GM23338 (cell line): ENCODE measurements around the gene KLF7. TPM values are rescaled to one million over a fixed set of nuclear protein-coding genes. Genes with fewer than 3 reads are reported as not detected.

Experiments used
- ATAC-seq: fragments of 200-7000 bp; cut with Tn5 transposase; 3 replicates; pipeline ENCODE4 v1.9.1; 2020
- DNase-seq: peaks from one replicate; pipeline ENCODE4 v3.0.0-alpha.2; 2015; ENCODE audit warnings: low spot score
- H2AFZ ChIP-seq: fragments of 200-600 bp; sonication (generic); 2 replicates; pipeline ENCODE4 v1.8.0; 2016; ENCODE audit warnings: antibody characterized with exemption, mild to moderate bottlenecking, moderate library complexity
- H3F3A ChIP-seq: fragments of 200-600 bp; sonication (generic); replicated peaks from 2 replicates; pipeline ENCODE4 v1.8.0; 2017; ENCODE audit warnings: antibody characterized with exemption, mixed run types, low read depth
- H3K27ac ChIP-seq: fragments of 200-600 bp; sonication (generic); 2 replicates; pipeline ENCODE4 v1.6.1; 2016; ENCODE audit warnings: low read depth
- H3K27me3 ChIP-seq: fragments of 200-600 bp; sonication (generic); 2 replicates; pipeline ENCODE4 v1.8.0; 2016; ENCODE audit warnings: mild to moderate bottlenecking, mixed run types, moderate library complexity; ENCODE audit not compliant: insufficient read depth
- H3K36me3 ChIP-seq: fragments of 200-600 bp; sonication (generic); 2 replicates; pipeline ENCODE4 v1.8.0; 2016; ENCODE audit warnings: mild to moderate bottlenecking; ENCODE audit not compliant: insufficient read depth
- H3K4me1 ChIP-seq: fragments of 200-600 bp; sonication (generic); 2 replicates; pipeline ENCODE4 v1.8.0; 2016; ENCODE audit warnings: mild to moderate bottlenecking, moderate library complexity; ENCODE audit not compliant: insufficient read depth
- H3K4me2 ChIP-seq: fragments of 200-600 bp; sonication (generic); 2 replicates; pipeline ENCODE4 v1.7.1; 2017; ENCODE audit warnings: mixed run types
- H3K4me3 ChIP-seq: fragments of 200-600 bp; sonication (generic); 2 replicates; pipeline ENCODE4 v1.6.1; 2016; ENCODE audit warnings: mixed run types
- H3K79me2 ChIP-seq: fragments of 200-600 bp; sonication (generic); replicated peaks from 2 replicates; pipeline ENCODE4 v1.8.0; 2017; ENCODE audit warnings: mild to moderate bottlenecking; ENCODE audit not compliant: insufficient read depth
- H3K9me2 ChIP-seq: fragments of 200-600 bp; sonication (generic); 2 replicates; pipeline ENCODE4 v1.8.0; 2017; ENCODE audit not compliant: insufficient read depth
- H4K20me1 ChIP-seq: fragments of 200-600 bp; sonication (generic); replicated peaks from 2 replicates; pipeline ENCODE4 v1.8.0; 2017; ENCODE audit warnings: mild to moderate bottlenecking; ENCODE audit not compliant: insufficient read depth
- H3K27ac Mint-ChIP-seq: 2 replicates; pipeline ENCODE4 v1.8.0; 2020; ENCODE audit warnings: inconsistent platforms, mild to moderate bottlenecking, moderate library complexity, mixed read lengths
- H3K27me3 Mint-ChIP-seq: 3 replicates; pipeline ENCODE4 v1.8.0; 2022; ENCODE audit warnings: low read depth, mild to moderate bottlenecking, moderate library complexity, mixed read lengths, inconsistent platforms; ENCODE audit not compliant: insufficient read depth, poor library complexity
- H3K36me3 Mint-ChIP-seq: 3 replicates; pipeline ENCODE4 v1.8.0; 2021; ENCODE audit warnings: low read depth, mild to moderate bottlenecking, inconsistent platforms, moderate library complexity, mixed read lengths
- H3K4me1 Mint-ChIP-seq: 3 replicates; pipeline ENCODE4 v1.8.0; 2020; ENCODE audit warnings: mild to moderate bottlenecking, inconsistent platforms, mixed read lengths
- H3K4me3 Mint-ChIP-seq: 3 replicates; pipeline ENCODE4 v1.8.0; 2021; ENCODE audit warnings: moderate library complexity, mild to moderate bottlenecking, inconsistent platforms, mixed read lengths
- H3K9me3 Mint-ChIP-seq: 3 replicates; pipeline ENCODE4 v1.8.0; 2020; ENCODE audit warnings: moderate library complexity, mild to moderate bottlenecking, inconsistent platforms, mixed read lengths
- CREB1 ChIP-seq: fragments of 250-450 bp; sonication (Bioruptor Pico); IDR thresholded peaks from 2 replicates; pipeline ENCODE4 v1.5.0; 2020; ENCODE audit warnings: low read depth, mild to moderate bottlenecking, moderate library complexity
- ETS1 ChIP-seq: IDR thresholded peaks from 2 replicates; pipeline ENCODE4 v1.6.1; 2016; ENCODE audit warnings: antibody characterized with exemption
- EZH2 ChIP-seq: fragments of 200-600 bp; sonication (generic); IDR thresholded peaks from one replicate; pipeline ENCODE4 v1.8.0; 2017; ENCODE audit warnings: antibody characterized with exemption, mild to moderate bottlenecking, low read depth; ENCODE audit not compliant: unreplicated experiment
- EZH2phosphoT487 ChIP-seq: fragments of 200-600 bp; sonication (generic); IDR thresholded peaks from one replicate; pipeline ENCODE4 v1.8.1; 2018; ENCODE audit warnings: antibody characterized with exemption; ENCODE audit not compliant: unreplicated experiment
- JUNB ChIP-seq: IDR thresholded peaks from one replicate; pipeline ENCODE4 v1.6.1; 2016; ENCODE audit warnings: antibody characterized with exemption; ENCODE audit not compliant: unreplicated experiment
- NANOG ChIP-seq: IDR thresholded peaks from 2 replicates; pipeline ENCODE4 v1.6.1; 2016; ENCODE audit warnings: antibody characterized with exemption, borderline replicate concordance
- POLR2AphosphoS5 ChIP-seq: IDR thresholded peaks from 2 replicates; pipeline ENCODE4 v1.6.1; 2016; ENCODE audit warnings: antibody characterized with exemption, low read depth
- REST ChIP-seq: IDR thresholded peaks from one replicate; pipeline ENCODE4 v1.6.1; 2018; ENCODE audit warnings: antibody characterized with exemption; ENCODE audit not compliant: unreplicated experiment
- STAT1 ChIP-seq: IDR thresholded peaks from one replicate; pipeline ENCODE4 v1.6.1; 2016; ENCODE audit warnings: antibody characterized with exemption; ENCODE audit not compliant: unreplicated experiment
- ZNF114 ChIP-seq: fragments of 250-450 bp; sonication (Bioruptor Pico); IDR thresholded peaks from 2 replicates; pipeline ENCODE4 v1.5.0; 2020; ENCODE audit warnings: mild to moderate bottlenecking, moderate library complexity
- ZNF331 ChIP-seq: fragments of 250-450 bp; sonication (Bioruptor Pico); IDR thresholded peaks from 2 replicates; pipeline ENCODE4 v1.5.0; 2020; ENCODE audit warnings: low read depth, mild to moderate bottlenecking, moderate library complexity
- polyA plus RNA-seq: library from polyadenylated mRNA; unstranded; fragments of >200 nt; fragmentation: Nextera tagmentation; extraction: Ambion mirVana; gene quantifications from 2 replicates; pipeline ENCODE4 v1.2.1, GENCODE V29; 2016
- total RNA-seq: library from RNA; depleted of rRNA; stranded (reverse); fragments of >200 nt; shearing (Covaris generic); gene quantifications from 2 replicates; pipeline ENCODE4 v1.2.3, GENCODE V29; 2014
- TF ChIP-seq, protein P1 (sequence below): fragments of 250-450 bp; sonication (Bioruptor Pico); IDR thresholded peaks from 2 replicates; pipeline ENCODE4 v1.5.0; 2020; ENCODE audit warnings: mild to moderate bottlenecking, moderate library complexity
- TF ChIP-seq, protein P2 (sequence below), 2 experiments: fragments of 200-600 bp in 1 of 2; sonication (generic) in 1 of 2; conservative IDR thresholded peaks; 2 replicates each; pipeline versions ENCODE4 v1.5.1 to v1.6.1; 2016 to 2017; ENCODE audit warnings: antibody characterized with exemption in 2 of 2, low read depth in 2 of 2, mild to moderate bottlenecking in 2 of 2, moderate library complexity in 1 of 2

Gene KLF7
- total and polyA plus RNA-seq, 2 experiments from 2014 or later = 5.7 to 15.4 TPM

DNA sequence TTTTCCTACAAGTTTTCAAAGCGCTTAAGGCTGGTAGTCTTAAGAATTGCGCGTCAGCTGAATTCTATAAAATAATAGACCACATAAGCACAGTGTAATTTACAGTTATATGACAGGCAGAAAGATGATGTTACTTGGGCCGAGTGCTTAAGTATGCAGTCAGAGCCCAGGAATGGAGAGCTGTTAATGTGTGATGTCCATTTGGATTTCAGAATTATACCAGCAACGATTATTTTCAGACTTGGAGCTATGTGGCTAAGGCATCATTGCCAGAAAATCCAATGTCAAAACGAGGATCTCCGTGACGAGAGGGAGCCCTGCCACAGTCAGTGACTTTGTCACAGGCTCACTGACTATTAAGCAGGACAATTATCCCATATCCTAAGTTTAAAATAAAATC lies 3.4 kb downstream of the KLF7 start:
- DNase-seq (no peak), ATAC-seq (no peak)
- Histone ChIP-seq H3K4me3 (no peak overlapping the region), H2AFZ (no peak overlapping the region), H3K27ac (no peak overlapping the region), H3K27me3 (peaks cover 5% of the 10 kb centered on the region; the same call in 1 of the 2 replicates), H4K20me1 (no peaks in the 10 kb centered on the region), H3K79me2 (peaks cover 82% of the 10 kb centered on the region), H3K4me1 (peaks cover 57% of the 10 kb centered on the region), H3K4me2 (peak overlapping the region; percentile 91), H3K9me2 (no peaks in the 10 kb centered on the region), H3K36me3 (no peaks in the 10 kb centered on the region), H3F3A (no peaks in the 10 kb centered on the region; the same call in 1 of the 2 replicates)
- no peaks in the 10 kb centered on the region for H3K36me3 Mint-ChIP-seq
- TF ChIP-seq POLR2AphosphoS5 = no peak
- TF ChIP-seq CREB1 (CRISPR knock-in tag) = no peak
- no peak for TF ChIP-seq ETS1
- TF ChIP-seq, protein P1, sequence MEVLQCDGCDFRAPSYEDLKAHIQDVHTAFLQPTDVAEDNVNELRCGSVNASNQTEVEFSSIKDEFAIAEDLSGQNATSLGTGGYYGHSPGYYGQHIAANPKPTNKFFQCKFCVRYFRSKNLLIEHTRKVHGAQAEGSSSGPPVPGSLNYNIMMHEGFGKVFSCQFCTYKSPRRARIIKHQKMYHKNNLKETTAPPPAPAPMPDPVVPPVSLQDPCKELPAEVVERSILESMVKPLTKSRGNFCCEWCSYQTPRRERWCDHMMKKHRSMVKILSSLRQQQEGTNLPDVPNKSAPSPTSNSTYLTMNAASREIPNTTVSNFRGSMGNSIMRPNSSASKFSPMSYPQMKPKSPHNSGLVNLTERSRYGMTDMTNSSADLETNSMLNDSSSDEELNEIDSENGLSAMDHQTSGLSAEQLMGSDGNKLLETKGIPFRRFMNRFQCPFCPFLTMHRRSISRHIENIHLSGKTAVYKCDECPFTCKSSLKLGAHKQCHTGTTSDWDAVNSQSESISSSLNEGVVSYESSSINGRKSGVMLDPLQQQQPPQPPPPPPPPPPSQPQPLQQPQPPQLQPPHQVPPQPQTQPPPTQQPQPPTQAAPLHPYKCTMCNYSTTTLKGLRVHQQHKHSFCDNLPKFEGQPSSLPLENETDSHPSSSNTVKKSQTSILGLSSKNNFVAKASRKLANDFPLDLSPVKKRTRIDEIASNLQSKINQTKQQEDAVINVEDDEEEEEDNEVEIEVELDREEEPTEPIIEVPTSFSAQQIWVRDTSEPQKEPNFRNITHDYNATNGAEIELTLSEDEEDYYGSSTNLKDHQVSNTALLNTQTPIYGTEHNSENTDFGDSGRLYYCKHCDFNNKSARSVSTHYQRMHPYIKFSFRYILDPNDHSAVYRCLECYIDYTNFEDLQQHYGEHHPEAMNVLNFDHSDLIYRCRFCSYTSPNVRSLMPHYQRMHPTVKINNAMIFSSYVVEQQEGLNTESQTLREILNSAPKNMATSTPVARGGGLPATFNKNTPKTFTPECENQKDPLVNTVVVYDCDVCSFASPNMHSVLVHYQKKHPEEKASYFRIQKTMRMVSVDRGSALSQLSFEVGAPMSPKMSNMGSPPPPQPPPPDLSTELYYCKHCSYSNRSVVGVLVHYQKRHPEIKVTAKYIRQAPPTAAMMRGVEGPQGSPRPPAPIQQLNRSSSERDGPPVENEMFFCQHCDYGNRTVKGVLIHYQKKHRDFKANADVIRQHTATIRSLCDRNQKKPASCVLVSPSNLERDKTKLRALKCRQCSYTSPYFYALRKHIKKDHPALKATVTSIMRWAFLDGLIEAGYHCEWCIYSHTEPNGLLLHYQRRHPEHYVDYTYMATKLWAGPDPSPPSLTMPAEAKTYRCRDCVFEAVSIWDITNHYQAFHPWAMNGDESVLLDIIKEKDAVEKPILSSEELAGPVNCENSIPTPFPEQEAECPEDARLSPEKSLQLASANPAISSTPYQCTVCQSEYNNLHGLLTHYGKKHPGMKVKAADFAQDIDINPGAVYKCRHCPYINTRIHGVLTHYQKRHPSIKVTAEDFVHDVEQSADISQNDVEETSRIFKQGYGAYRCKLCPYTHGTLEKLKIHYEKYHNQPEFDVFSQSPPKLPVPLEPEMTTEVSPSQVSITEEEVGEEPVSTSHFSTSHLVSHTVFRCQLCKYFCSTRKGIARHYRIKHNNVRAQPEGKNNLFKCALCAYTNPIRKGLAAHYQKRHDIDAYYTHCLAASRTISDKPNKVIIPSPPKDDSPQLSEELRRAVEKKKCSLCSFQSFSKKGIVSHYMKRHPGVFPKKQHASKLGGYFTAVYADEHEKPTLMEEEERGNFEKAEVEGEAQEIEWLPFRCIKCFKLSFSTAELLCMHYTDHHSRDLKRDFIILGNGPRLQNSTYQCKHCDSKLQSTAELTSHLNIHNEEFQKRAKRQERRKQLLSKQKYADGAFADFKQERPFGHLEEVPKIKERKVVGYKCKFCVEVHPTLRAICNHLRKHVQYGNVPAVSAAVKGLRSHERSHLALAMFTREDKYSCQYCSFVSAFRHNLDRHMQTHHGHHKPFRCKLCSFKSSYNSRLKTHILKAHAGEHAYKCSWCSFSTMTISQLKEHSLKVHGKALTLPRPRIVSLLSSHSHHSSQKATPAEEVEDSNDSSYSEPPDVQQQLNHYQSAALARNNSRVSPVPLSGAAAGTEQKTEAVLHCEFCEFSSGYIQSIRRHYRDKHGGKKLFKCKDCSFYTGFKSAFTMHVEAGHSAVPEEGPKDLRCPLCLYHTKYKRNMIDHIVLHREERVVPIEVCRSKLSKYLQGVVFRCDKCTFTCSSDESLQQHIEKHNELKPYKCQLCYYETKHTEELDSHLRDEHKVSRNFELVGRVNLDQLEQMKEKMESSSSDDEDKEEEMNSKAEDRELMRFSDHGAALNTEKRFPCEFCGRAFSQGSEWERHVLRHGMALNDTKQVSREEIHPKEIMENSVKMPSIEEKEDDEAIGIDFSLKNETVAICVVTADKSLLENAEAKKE (CRISPR knock-in tag) = no peak
- TF ChIP-seq, protein P2, sequence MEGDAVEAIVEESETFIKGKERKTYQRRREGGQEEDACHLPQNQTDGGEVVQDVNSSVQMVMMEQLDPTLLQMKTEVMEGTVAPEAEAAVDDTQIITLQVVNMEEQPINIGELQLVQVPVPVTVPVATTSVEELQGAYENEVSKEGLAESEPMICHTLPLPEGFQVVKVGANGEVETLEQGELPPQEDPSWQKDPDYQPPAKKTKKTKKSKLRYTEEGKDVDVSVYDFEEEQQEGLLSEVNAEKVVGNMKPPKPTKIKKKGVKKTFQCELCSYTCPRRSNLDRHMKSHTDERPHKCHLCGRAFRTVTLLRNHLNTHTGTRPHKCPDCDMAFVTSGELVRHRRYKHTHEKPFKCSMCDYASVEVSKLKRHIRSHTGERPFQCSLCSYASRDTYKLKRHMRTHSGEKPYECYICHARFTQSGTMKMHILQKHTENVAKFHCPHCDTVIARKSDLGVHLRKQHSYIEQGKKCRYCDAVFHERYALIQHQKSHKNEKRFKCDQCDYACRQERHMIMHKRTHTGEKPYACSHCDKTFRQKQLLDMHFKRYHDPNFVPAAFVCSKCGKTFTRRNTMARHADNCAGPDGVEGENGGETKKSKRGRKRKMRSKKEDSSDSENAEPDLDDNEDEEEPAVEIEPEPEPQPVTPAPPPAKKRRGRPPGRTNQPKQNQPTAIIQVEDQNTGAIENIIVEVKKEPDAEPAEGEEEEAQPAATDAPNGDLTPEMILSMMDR (conservative IDR thresholded peaks at IDR 0.05; ENCODE audit: low read depth in 2 of 2) = no peak
- TF ChIP-seq EZH2 = no peak
- TF ChIP-seq ZNF114 (CRISPR knock-in tag) = no peak
- no peak for TF ChIP-seq EZH2phosphoT487
- no peak for TF ChIP-seq REST
- TF ChIP-seq NANOG = no peak
- TF ChIP-seq STAT1 = no peak
- no peak for TF ChIP-seq ZNF331 (CRISPR knock-in tag)
- TF ChIP-seq JUNB = no peak
- no peak overlapping the region for H3K27ac Mint-ChIP-seq
- H3K4me3 Mint-ChIP-seq = peak overlapping the region; percentile 86; the same call in 1 of the 3 replicates
- H3K27me3 Mint-ChIP-seq = peaks cover 22% of the 10 kb centered on the region
- peaks cover 70% of the 10 kb centered on the region for H3K4me1 Mint-ChIP-seq
- H3K9me3 Mint-ChIP-seq = no peaks in the 10 kb centered on the region; the same call in 2 of the 3 replicates
